Lower lobe of right lung (tissue), 2 donors: ENCODE data around the gene HOXC5. TPM values are rescaled to one million over a fixed set of nuclear protein-coding genes. Genes with fewer than 3 reads are reported as not detected.

Source experiments
- ATAC-seq, 2 donors: fragments of 200-7000 bp; cut with Tn5 transposase; one replicate each; pipeline ENCODE4 v1.9.1; 2020 to 2022; ENCODE audit warnings: mild to moderate bottlenecking in 2 of 2, moderate library complexity in 2 of 2
- DNase-seq: peaks from one replicate; pipeline ENCODE4 v3.0.0-alpha.2; 2020
- H3K27ac ChIP-seq: fragments of 200-600 bp; one replicate; pipeline ENCODE4 v1.8.0; 2022
- H3K27me3 ChIP-seq: fragments of 200-600 bp; one replicate; pipeline ENCODE4 v1.8.0; 2022; ENCODE audit warnings: low read depth
- H3K36me3 ChIP-seq: fragments of 200-600 bp; one replicate; pipeline ENCODE4 v1.8.0; 2022; ENCODE audit warnings: mild to moderate bottlenecking
- H3K4me1 ChIP-seq: fragments of 200-600 bp; one replicate; pipeline ENCODE4 v1.8.0; 2022
- H3K4me3 ChIP-seq: fragments of 200-600 bp; one replicate; pipeline ENCODE4 v1.8.0; 2022; ENCODE audit warnings: mild to moderate bottlenecking
- H3K9me3 ChIP-seq: fragments of 200-600 bp; one replicate; pipeline ENCODE4 v1.8.0; 2022
- CTCF ChIP-seq: fragments of 200-600 bp; IDR thresholded peaks from one replicate; pipeline ENCODE4 v1.8.0; 2022; ENCODE audit warnings: antibody characterized with exemption, mild to moderate bottlenecking
- intact Hi-C: fragments of 100-400 bp; cut with DNase I; formaldehyde crosslinking; loops from one replicate; pipeline ENCODE4 v1.11.0; 2022
- total RNA-seq: library from RNA; stranded (reverse); fragmentation: NEBNext Ultra II Directional; extraction: Animal tissue kit (Norgen Biotek cat#: 25700); gene quantifications from one replicate; pipeline ENCODE4 v1.2.1, GENCODE V29; 2021
- donor health status: DM: no; HTN: yes; CAD: no; lungs with severe emphysema.

The HOXC5 gene
- total RNA-seq, 1 donor from 2014 or later: not detected

- no peaks in the 10 kb centered on the region for H3K9me3 ChIP-seq
- H3K4me1 ChIP-seq: no peaks in the 10 kb centered on the region
- intact Hi-C loops: no loop called here
- no peak for TF ChIP-seq CTCF
- peaks cover 62% of the 10 kb centered on the region for H3K27me3 ChIP-seq
- H3K36me3 ChIP-seq: no peaks in the 10 kb centered on the region
- DNase-seq: no peak
- H3K27ac ChIP-seq: no peak overlapping the region
- H3K4me3 ChIP-seq: no peak overlapping the region
- ATAC-seq: no peak
These were observed 26.8 kb downstream of the HOXC5 start for GRCh38 chr12:54059668-54060067.

- no peak for DNase-seq
These were observed 27.5 kb downstream of the HOXC5 start for GRCh38 chr12:54060174-54060974.

GRCh38 chr12:54060975-54061778, 28.3 kb downstream of the HOXC5 start:
- H3K27me3 ChIP-seq: peaks cover 60% of the 10 kb centered on the region
- H3K36me3 ChIP-seq: no peaks in the 10 kb centered on the region
- H3K27ac ChIP-seq: no peak overlapping the region
- intact Hi-C loops: no loop called here
- no peak for TF ChIP-seq CTCF
- no peak for DNase-seq
- H3K4me3 ChIP-seq: no peak overlapping the region
- no peak for ATAC-seq
- no peaks in the 10 kb centered on the region for H3K4me1 ChIP-seq
- no peaks in the 10 kb centered on the region for H3K9me3 ChIP-seq

More at GRCh38 chr12:54060174-54060974, 27.5 kb downstream of the HOXC5 start:
- Histone ChIP-seq H3K4me3 (no peak overlapping the region), H3K9me3 (no peaks in the 10 kb centered on the region), H3K27ac (no peak overlapping the region), H3K27me3 (peaks cover 61% of the 10 kb centered on the region), H3K4me1 (no peaks in the 10 kb centered on the region), H3K36me3 (no peaks in the 10 kb centered on the region)
- no peak for TF ChIP-seq CTCF
- no peak for ATAC-seq
- intact Hi-C loops: no loop called here

GRCh38 chr12:54065677-54066076, 32.8 kb downstream of the HOXC5 start:
- no peak for DNase-seq
- no peak overlapping the region for H3K4me3 ChIP-seq
- H3K27me3 ChIP-seq: peaks cover 35% of the 10 kb centered on the region
- intact Hi-C loops: no loop called here
- TF ChIP-seq CTCF: no peak
- ATAC-seq: no peak
- no peaks in the 10 kb centered on the region for H3K9me3 ChIP-seq
- H3K27ac ChIP-seq: no peak overlapping the region
- H3K36me3 ChIP-seq: no peaks in the 10 kb centered on the region
- H3K4me1 ChIP-seq: no peaks in the 10 kb centered on the region

- intact Hi-C loops: no loop called here
- Histone ChIP-seq H3K27me3 (peaks cover 33% of the 10 kb centered on the region), H3K36me3 (no peaks in the 10 kb centered on the region), H3K4me3 (no peak overlapping the region), H3K27ac (no peak overlapping the region), H3K9me3 (no peaks in the 10 kb centered on the region), H3K4me1 (no peaks in the 10 kb centered on the region)
- TF ChIP-seq CTCF: no peak
- DNase-seq (no peak), ATAC-seq (no peak)
These were observed 33.6 kb downstream of the HOXC5 start for GRCh38 chr12:54066408-54066807.
